ENCODE data around the gene AGFG1.

Gene AGFG1

DNA sequence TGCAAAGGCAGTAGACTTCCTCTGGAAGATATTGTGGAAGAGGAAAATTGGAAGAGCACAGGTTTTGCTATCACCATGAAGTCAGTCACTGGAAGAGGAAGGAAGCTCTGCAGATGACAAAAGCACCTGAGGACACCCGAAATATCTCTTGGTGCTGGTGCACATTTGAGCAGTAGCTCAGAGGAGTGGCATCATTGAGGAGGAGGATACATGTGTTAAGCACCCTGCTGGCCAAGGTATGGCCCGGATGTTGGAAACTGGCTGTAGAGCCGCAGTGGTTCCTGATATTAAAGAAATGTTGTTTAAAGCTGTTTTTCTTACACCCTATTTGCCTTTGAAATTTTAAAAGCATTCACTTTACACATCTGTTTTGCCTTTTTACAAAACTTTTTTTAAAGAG lies 94.1 kb downstream of the AGFG1 start:
- no peak overlapping the region for H3K4me3 ChIP-seq (ENCODE audit: low read length)
- DNase-seq (ENCODE audit: low read depth) = no peak
- TF ChIP-seq, protein P1, sequence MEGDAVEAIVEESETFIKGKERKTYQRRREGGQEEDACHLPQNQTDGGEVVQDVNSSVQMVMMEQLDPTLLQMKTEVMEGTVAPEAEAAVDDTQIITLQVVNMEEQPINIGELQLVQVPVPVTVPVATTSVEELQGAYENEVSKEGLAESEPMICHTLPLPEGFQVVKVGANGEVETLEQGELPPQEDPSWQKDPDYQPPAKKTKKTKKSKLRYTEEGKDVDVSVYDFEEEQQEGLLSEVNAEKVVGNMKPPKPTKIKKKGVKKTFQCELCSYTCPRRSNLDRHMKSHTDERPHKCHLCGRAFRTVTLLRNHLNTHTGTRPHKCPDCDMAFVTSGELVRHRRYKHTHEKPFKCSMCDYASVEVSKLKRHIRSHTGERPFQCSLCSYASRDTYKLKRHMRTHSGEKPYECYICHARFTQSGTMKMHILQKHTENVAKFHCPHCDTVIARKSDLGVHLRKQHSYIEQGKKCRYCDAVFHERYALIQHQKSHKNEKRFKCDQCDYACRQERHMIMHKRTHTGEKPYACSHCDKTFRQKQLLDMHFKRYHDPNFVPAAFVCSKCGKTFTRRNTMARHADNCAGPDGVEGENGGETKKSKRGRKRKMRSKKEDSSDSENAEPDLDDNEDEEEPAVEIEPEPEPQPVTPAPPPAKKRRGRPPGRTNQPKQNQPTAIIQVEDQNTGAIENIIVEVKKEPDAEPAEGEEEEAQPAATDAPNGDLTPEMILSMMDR (conservative IDR thresholded peaks at IDR 0.05; ENCODE audit: low read depth, low read length) = no peak

DNA sequence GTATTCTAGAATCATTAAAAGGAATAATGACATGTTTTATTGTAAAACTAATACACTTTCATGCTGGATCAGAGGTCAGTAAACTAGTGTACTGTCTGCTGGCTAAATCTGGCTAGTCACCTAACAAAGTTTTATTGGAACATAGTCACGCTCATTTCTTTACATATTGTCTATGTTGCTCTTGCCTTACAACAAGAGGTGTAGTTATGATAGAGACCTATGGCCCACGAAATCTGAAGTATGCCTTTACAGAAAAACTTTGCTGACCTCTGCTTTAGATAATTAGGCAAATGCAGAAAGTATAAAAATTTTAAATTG lies 96.9 kb downstream of the AGFG1 start:
- no peak overlapping the region for H3K4me3 ChIP-seq (ENCODE audit: low read length)
- TF ChIP-seq, protein P1 (conservative IDR thresholded peaks at IDR 0.05; ENCODE audit: low read depth, low read length) = no peak
- DNase-seq (ENCODE audit: low read depth) = no peak

DNA sequence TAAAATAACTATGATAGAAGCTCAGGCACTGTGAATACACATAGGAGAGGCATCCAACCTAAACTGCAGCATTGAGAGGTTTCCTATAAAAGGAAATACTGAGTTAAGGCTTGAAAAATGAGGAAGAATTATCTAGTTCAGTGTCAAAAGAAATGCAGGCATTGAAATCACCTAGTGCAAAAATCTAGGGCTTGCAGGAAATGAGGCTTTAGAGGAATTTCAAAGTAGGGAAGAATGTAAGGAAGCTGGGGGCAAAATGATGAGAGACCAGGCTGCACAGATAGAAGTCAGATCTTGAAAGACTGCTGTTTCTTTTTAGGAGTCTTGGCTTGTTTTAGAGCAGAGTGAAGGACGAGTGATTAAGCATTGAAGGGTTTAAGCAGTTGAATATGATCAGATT lies 98.7 kb downstream of the AGFG1 start:
- no peak overlapping the region for H3K4me3 ChIP-seq (ENCODE audit: low read length)
- TF ChIP-seq, protein P1 (conservative IDR thresholded peaks at IDR 0.05; ENCODE audit: low read depth, low read length) = no peak
- DNase-seq (ENCODE audit: low read depth) = no peak

DNA sequence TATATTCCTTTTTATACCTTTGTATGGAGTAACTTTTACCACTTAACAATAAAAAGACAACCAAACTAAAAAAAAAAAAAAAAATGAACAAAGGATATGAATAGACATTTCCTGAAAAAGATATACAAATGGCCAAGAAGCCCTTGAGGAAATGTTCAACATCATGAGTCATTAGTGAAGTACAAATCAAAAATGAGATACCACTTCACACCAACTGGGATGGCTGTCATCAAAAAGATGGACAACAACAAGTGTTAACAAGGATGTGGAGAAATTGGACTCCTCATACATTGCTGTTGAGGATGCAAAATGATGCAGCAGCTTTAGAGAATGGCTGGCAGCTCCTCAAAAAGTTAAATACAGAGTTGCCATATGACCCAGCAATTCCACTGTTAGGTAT lies 104.2 kb downstream of the AGFG1 start:
- TF ChIP-seq, protein P1 (conservative IDR thresholded peaks at IDR 0.05; ENCODE audit: low read depth, low read length) = no peak
- DNase-seq (ENCODE audit: low read depth) = no peak
- no peak overlapping the region for H3K4me3 ChIP-seq (ENCODE audit: low read length)

DNA sequence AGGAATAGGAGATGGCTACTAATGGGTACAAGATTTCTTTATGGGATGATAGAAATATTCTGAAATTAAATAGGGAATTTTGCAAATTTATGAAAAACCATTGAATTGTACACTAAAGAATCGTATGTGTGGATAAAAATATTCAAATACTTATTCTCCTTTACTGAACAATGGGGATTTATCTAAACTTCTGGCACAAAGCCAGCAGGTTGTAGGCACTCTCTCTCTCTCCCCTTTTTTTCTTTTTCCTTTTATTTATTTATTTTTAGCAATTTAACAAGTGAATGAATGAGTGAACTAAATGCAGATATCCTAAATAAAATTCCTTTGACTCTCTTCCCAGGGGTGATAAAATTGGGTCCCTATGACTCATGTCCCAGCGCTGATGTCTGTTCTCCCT lies 104.9 kb downstream of the AGFG1 start:
- no peak overlapping the region for H3K4me3 ChIP-seq (ENCODE audit: low read length)
- no peak for DNase-seq (ENCODE audit: low read depth)
- TF ChIP-seq, protein P1 (conservative IDR thresholded peaks at IDR 0.05; ENCODE audit: low read depth, low read length) = no peak

DNA sequence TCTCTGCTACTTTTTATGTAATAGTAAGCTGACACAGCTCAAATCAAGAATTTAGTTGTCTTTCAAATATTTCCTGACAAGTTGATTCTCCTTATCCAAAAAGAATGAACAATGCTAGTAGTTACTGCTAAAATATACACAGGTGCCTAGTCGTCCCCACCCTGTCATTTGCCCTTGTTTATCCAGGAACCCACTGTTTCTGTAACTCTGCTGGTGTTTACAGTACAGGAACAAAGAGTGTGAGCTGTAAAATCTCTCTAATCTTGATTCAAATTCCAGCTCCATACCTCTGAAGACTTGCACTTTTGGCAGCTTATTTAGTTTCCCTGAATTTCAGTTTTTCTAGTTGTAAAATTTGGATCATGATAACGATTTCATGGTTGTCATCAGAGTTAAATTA lies 105.6 kb downstream of the AGFG1 start:
- TF ChIP-seq, protein P1 (conservative IDR thresholded peaks at IDR 0.05; ENCODE audit: low read depth, low read length) = no peak
- H3K4me3 ChIP-seq (ENCODE audit: low read length) = no peak overlapping the region
- DNase-seq (ENCODE audit: low read depth) = no peak

DNA sequence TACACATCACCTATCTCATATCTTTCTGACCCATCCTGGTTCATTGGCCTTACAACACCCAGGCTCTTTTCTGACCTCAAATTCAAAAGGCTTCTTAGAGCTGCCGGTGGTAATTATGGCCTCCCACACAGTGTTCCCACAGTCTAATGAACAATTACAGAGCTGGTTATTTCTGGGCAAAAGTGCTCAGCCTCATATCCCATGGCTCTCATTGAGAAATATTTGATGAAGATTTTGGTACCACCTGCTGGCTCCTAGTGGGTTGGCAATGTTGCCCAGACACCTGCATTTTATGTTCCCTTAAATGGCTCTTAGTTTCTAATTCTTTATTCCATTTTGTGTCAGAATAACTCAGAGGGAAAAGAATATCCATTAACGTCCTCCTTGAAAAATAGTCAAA lies 106.7 kb downstream of the AGFG1 start:
- TF ChIP-seq, protein P1 (conservative IDR thresholded peaks at IDR 0.05; ENCODE audit: low read depth, low read length) = no peak
- no peak overlapping the region for H3K4me3 ChIP-seq (ENCODE audit: low read length)
- DNase-seq (ENCODE audit: low read depth) = no peak

Data from retinal pigment epithelial cell (primary cell).